Measurements from ENCODE around the gene TGM6.

The TGM6 gene

GRCh38 chr20:2364044-2364443 lies 16.7 kb upstream of the TGM6 start:
- DNase-seq (ENCODE audit: low read depth) = no peak

GRCh38 chr20:2365091-2365490 lies 15.6 kb upstream of the TGM6 start:
- no peak for DNase-seq (ENCODE audit: low read depth)

DNA sequence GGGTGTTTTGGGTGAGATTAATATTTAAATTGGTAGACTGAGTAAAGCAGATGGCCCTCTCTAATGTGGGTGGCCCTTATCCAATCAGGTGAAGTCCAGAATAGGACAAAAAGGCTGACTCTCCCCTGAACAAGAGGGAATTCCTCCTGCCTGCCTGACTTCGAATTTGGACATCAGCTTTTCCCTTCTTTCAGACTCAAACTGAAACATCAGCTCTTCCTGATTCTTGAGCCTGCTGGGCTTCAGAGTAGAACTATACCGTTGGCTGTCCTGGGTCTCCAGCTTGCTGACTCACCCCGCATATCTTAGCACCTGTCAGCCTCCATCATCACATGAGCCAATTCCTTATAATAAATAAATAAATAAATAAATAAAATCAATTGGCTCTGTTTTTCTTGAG lies 15.0 kb upstream of the TGM6 start:
- no peak for DNase-seq (ENCODE audit: low read depth)

- DNase-seq (ENCODE audit: low read depth) = no peak
Observed at GRCh38 chr20:2368621-2369020, 12.1 kb upstream of the TGM6 start.

DNA sequence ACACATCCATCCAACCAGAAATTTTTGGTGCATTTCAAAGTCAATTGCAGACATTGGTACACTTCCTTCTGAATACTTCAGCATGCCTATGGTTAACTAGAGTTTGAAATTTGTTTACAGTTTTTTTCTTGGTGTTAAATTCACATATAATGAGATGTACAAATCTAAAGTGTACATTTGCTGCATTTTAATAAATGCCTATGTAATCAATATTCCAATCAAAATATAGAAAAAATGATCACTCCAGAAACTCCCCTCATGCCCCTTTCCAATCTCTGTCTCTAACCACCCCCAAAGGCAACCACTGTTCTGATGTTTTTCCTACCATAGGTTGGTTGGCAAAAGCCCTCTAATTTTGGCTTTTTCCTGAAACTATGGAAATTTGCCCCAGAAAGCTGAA lies 7.6 kb upstream of the TGM6 start:
- no peak for DNase-seq (ENCODE audit: low read depth)

GRCh38 chr20:2374346-2375125 lies 6.2 kb upstream of the TGM6 start:
- no peak for DNase-seq (ENCODE audit: low read depth)

GRCh38 chr20:2378893-2379292 lies 1.8 kb upstream of the TGM6 start:
- no peak for DNase-seq (ENCODE audit: low read depth)

- no peak for DNase-seq (ENCODE audit: low read depth)
Observed at GRCh38 chr20:2379511-2380229, 1.0 kb upstream of the TGM6 start.

- DNase-seq (ENCODE audit: low read depth) = no peak
Observed at GRCh38 chr20:2381303-2381702, 602 bp downstream of the TGM6 start.

DNA sequence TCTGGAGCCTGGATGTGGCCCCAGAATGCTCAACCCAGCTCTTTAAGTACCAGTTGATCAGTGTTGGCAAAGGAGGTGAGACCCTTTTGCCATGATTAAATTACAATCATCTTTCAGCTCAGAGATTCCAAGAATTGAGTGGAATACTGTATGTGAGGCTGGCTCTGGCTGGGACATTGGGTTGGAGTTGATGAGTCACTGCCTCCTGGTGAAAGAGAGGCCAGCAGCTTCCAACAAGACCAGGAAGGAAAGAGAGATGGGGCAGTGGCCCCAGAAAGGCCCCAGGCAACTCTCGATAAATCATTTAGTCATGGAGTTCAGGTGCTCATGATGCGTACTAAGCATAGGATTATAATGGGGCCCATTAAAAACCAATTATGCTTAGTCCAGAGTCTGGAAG lies 2.1 kb downstream of the TGM6 start:
- DNase-seq (ENCODE audit: low read depth) = no peak

DNA sequence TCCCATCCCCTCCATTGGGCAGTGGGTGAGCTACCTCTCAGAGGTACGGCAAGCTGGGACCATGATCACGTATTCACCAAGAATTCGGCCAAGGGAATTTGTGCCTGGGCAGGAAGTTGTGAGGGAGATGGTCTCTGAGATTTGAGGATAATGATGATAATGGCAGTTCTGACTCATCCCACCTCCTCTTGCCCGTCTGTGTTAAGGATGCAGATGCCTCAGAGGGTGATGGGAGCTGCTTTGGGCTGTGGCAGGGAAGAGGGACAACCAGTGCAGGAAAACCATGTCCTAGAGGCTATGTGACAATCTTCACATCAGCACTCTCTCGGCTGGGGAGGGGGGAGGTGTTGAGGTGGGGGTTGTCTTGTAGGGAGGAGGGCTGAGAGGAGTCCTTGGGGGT lies 4.3 kb downstream of the TGM6 start:
- no peak for DNase-seq (ENCODE audit: low read depth)

DNA sequence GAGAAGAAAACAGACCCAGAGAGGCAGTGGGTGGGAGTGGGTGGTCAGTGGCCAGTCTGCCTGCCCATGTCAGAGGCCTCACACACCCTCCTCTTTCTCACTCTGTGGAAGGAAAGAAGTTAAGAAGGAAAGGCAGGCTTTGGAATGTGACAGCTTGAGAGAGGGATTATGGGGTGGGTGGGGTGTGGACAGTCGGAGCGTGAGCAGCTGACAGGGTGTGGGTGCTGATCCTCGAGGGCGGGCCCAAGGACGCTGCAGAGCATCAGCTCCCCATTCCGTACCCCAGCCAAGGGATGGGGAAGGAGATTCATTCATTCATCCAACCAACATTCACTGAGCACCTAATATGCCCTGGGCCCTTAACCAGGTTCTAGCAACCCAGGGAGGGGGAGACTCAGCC lies 4.8 kb downstream of the TGM6 start:
- DNase-seq (ENCODE audit: low read depth) = no peak

DNA sequence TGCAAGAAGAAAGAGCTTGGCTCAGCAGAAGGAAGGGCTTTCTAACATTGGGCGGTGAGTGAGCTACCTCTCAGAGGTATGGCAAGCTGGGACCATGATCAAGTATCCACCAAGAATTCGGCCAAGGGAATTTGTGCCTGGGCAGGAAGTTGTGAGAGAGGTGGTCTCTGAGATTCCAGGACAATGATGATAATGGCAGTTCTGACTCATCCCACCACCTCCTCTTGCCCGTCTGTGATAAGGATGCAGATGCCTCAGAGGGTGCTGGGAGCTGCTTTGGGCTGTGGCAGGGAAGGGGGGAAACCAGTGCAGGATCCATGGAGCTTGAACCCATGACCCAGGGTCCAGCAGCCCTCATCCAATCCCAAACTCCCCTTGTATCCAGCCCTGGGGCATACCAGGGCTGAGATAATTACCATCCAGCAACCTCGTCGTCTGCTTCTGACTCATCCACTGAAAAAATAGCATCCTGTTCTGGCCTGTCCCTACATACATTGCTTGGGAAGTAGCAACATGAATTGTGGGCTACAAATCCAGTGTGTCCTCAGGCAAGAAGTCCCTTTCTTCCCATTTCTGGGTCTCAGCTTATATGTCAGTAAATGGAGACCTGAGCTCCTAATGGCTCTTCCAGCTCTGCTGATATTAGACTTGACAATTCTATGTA lies 5.9 kb downstream of the TGM6 start:
- no peak for DNase-seq (ENCODE audit: low read depth)

DNA sequence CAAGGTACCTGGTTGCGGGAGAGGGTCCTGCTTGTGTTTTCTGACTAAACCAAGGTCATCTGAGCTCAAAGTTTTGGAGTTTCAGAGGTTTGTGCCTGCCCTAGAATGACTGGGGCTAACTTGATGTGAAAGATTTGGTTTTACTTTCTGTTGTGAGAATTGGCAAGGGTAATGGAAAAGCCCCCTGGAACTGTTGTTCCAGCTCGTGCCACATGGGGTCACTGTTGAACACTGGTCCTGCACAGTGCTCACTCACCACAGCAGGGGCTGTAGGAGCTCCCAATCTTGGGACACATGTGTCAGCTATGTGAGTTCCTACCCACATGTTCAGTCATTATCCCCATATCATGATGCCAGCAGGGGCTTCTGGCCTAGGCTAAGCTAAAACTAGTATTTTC lies 6.5 kb downstream of the TGM6 start:
- DNase-seq (ENCODE audit: low read depth) = peak; percentile 19

DNA sequence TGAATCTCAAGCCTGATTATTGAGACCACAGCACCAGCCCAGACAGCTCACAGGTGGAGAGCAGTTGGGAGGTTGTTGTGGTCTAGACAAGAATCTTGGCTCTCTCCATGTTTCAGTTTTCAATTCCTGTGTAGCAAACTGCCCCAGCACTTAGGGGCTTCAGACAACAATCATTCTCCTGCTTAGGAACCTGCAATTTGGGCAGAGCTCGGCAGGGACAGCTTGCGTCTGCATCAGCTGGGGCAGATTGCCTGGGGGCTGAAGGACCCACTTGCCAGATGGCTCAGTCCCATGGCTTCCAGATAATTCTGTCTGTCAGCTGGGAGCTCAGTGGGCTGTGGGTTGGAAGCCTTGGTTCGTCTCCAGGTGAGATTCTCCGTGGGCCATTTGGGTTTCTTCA lies 6.9 kb downstream of the TGM6 start:
- DNase-seq (ENCODE audit: low read depth) = no peak

GRCh38 chr20:2390951-2391675 lies 10.4 kb downstream of the TGM6 start:
- DNase-seq (ENCODE audit: low read depth) = no peak

GRCh38 chr20:2394411-2395055 lies 13.8 kb downstream of the TGM6 start:
- no peak for DNase-seq (ENCODE audit: low read depth)

DNA sequence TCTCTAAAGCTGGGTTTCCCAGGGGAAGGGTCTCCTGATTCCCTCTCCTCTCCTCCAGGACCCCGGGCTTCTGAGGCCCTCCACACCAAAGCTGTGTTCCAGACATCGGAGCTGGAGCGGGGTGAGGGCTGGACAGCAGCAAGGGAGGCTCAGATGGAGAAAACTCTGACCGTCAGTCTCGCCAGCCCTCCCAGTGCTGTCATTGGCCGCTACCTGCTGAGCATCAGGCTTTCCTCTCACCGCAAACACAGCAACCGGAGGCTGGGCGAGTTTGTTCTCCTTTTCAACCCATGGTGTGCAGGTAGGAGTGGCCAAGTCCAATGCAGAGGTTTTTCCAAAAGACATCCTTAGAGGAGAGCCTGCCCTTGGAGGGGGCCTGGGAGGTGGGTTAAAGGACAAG lies 14.4 kb downstream of the TGM6 start:
- no peak for DNase-seq (ENCODE audit: low read depth)

GRCh38 chr20:2396241-2396814 lies 15.6 kb downstream of the TGM6 start:
- DNase-seq (ENCODE audit: low read depth) = no peak

DNA sequence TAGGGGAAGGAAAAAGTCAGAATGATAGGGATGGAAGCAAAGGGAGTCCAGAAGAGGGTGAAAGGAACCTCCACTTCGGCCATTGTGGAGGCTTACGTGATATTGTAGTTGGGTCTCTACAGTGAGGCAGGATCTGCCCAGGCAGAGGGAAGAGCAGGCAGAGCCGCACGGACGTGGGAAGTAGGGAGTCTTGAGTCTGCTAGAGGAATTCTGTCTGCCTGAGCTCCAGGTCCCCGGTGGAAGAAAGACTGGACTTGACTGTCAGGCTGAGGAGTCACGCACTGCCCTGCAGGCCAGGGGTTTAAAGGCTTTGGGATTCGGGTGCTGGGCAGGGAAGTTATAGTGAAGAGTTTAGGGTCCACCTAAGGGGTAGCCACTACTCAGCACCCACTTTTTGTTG lies 16.4 kb downstream of the TGM6 start:
- no peak for DNase-seq (ENCODE audit: low read depth)

DNA sequence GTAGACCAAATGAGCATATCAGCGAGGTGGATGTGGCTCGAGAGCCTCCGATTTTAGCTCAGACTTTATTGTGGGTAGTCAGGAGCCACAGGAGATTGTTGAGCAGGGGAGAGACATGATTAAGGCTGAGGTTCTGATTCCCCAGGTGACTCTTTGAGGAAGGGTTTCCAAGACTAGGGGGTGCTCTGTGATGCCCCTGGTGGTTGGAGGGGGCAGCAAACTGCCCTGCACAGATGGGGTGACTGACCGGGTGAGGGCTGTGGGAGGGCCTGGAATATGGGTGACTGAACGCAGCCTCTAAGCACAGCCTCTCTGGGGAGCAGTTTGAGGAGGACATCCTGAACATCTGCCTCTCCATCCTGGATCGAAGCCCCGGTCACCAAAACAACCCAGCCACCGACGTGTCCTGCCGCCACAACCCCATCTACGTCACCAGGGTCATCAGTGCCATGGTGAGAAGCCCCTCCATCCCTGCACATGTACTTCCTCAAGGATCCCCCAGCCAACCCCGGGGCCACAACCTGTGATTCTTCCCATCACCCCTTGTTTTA lies 17.0 kb downstream of the TGM6 start:
- DNase-seq (ENCODE audit: low read depth) = no peak

Data from stimulated activated CD8-positive, alpha-beta memory T cell treated with anti-CD3 and anti-CD28 coated beads, Interleukin-15, amount 100 ng/mL, for 24 hours (primary cell).